ENCODE measurements around the gene PARD3. TPM values are rescaled to one million over a fixed set of nuclear protein-coding genes. Genes with fewer than 3 reads are reported as not detected.

PARD3 gene
- total and polyA plus RNA-seq, 7 donors, result 20.2 to 84.4 (median 53.4) TPM

DNA sequence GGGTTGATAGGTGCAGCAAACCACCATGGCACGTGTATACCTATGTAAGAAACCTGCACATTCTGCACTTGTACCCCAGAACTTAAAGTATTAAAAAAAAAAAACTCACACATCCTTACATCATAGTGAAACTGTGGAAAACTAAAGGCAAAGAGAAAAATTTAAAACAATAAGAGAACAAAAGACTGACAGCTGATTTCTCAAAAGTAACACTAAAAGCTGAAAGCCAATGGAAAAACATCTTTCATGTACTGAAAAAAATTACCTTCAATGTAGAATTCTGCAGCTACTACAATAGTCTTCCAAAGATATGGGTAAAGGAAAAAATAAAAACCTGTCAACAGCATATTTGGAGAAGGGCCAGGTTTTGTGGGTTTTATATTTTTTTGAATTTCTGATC, 751.5 kb downstream of the PARD3 start:
- peaks cover 3% of the 10 kb centered on the region for H3K9me3 ChIP-seq
- no peaks in the 10 kb centered on the region for H3K27me3 ChIP-seq (ENCODE audit: insufficient read depth in 3 of 3, low read length in 2 of 3)
- DNase-seq (no peak), ATAC-seq (no peak)
- H3K36me3 ChIP-seq (ENCODE audit: insufficient read depth in 1 of 2, low read depth in 1 of 2), result no peaks in the 10 kb centered on the region
- no peak overlapping the region for H3K27ac ChIP-seq
- H3K4me1 ChIP-seq, result no peaks in the 10 kb centered on the region
- H3K4me3 ChIP-seq, result no peak overlapping the region
- intact Hi-C loops (cut with DNase I), result no loop called here
- TF ChIP-seq, protein P1, sequence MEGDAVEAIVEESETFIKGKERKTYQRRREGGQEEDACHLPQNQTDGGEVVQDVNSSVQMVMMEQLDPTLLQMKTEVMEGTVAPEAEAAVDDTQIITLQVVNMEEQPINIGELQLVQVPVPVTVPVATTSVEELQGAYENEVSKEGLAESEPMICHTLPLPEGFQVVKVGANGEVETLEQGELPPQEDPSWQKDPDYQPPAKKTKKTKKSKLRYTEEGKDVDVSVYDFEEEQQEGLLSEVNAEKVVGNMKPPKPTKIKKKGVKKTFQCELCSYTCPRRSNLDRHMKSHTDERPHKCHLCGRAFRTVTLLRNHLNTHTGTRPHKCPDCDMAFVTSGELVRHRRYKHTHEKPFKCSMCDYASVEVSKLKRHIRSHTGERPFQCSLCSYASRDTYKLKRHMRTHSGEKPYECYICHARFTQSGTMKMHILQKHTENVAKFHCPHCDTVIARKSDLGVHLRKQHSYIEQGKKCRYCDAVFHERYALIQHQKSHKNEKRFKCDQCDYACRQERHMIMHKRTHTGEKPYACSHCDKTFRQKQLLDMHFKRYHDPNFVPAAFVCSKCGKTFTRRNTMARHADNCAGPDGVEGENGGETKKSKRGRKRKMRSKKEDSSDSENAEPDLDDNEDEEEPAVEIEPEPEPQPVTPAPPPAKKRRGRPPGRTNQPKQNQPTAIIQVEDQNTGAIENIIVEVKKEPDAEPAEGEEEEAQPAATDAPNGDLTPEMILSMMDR (IDR thresholded peaks at IDR 0.05), result no peak
- 96 to 100% (median 100%) methylated on average over 1 of the region's 1 CpG for WGBS, 3 donors

- intact Hi-C loops (cut with DNase I), result no loop called here
- Histone ChIP-seq H3K4me3 (no peak overlapping the region), H3K27me3 (ENCODE audit: insufficient read depth in 3 of 3, low read length in 2 of 3) (no peaks in the 10 kb centered on the region), H3K27ac (no peak overlapping the region), H3K36me3 (ENCODE audit: insufficient read depth in 1 of 2, low read depth in 1 of 2) (no peaks in the 10 kb centered on the region), H3K4me1 (no peaks in the 10 kb centered on the region), H3K9me3 (peaks cover 3% of the 10 kb centered on the region)
- ATAC-seq (no peak), DNase-seq (no peak)
- TF ChIP-seq, protein P1 (IDR thresholded peaks at IDR 0.05), result no peak
Measured at GRCh38 chr10:34061841-34062240, 753.3 kb downstream of the PARD3 start.
